Endothelial cell of umbilical vein (primary cell): ENCODE results near the gene PKHD1. TPM values are rescaled to one million over a fixed set of nuclear protein-coding genes. Genes with fewer than 3 reads are reported as not detected.

Source experiments
- BruUV-seq: library from RNA; stranded (reverse); fragments of 400-500 nt; replicated peaks from 2 replicates; lab custom pipeline; 2021; lab: Mats Ljungman, UMichigan
- CTCF ChIA-PET: fragments of 300-600, 350-600 bp; sonication (Branson Sonifier 250); formaldehyde crosslinking; loops from one replicate; lab custom pipeline; 2021; ENCODE audit warnings: antibody characterized with exemption, inconsistent platforms; lab: Charles Lee
- POLR2A ChIA-PET: fragments of 300-600, 350-600 bp; sonication (Branson Sonifier 250); formaldehyde crosslinking; loops from one replicate; lab custom pipeline; 2021; ENCODE audit warnings: antibody characterized with exemption, inconsistent platforms; lab: Charles Lee
- DNase-seq: peaks from one replicate; pipeline ENCODE4 v3.0.0-alpha.2; 2011; ENCODE audit warnings: low read depth, low spot score
- FAIRE-seq: peaks from 2 replicates; lab custom pipeline; 2011; peaks lifted over from hg19 to GRCh38; lab: Jason Lieb, UNC
- H2AFZ ChIP-seq: 2 replicates; pipeline ENCODE4 v1.6.0; 2012; ENCODE audit warnings: low read depth, low read length, control low read depth, inconsistent platforms
- H3K27ac ChIP-seq: 2 replicates; pipeline ENCODE4 v1.5.1; 2011; ENCODE audit warnings: low read depth, mild to moderate bottlenecking, control low read depth, low read length, moderate library complexity; ENCODE audit not compliant: insufficient read depth
- H3K27me3 ChIP-seq, 2 experiments: 2 replicates each; pipeline versions ENCODE4 v1.6.0 to v1.6.1; 2011; ENCODE audit warnings: low read length in 2 of 2, mixed read lengths in 1 of 2; ENCODE audit not compliant: control insufficient read depth in 2 of 2, insufficient read depth in 2 of 2
- H3K36me3 ChIP-seq, 2 experiments: 2 replicates in 1 of 2; 3 replicates in 1 of 2; pipeline ENCODE4 v1.5.1; 2011; ENCODE audit warnings: low read length in 2 of 2, mild to moderate bottlenecking in 1 of 2, moderate library complexity in 1 of 2; ENCODE audit not compliant: control insufficient read depth in 2 of 2, insufficient read depth in 2 of 2; ENCODE audit errors: extremely low read depth in 1 of 2
- H3K4me1 ChIP-seq: 3 replicates; pipeline ENCODE4 v1.5.1; 2011; ENCODE audit warnings: mild to moderate bottlenecking, low read length; ENCODE audit not compliant: control insufficient read depth, insufficient read depth; ENCODE audit errors: extremely low read depth
- H3K4me2 ChIP-seq: 2 replicates; pipeline ENCODE4 v1.6.1; 2011; ENCODE audit warnings: low read length, control low read depth, mixed read lengths; ENCODE audit not compliant: insufficient read depth
- H3K4me3 ChIP-seq, 3 experiments: fragments of 200-600 bp in 1 of 3; sonication (generic), shearing (Covaris generic) in 1 of 3; replicated peaks in 1 of 3; 2 replicates each; pipeline ENCODE4 v1.5.1; 2011 to 2016; ENCODE audit warnings: control low read depth in 3 of 3, low read length in 3 of 3, mild to moderate bottlenecking in 2 of 3, inconsistent platforms in 1 of 3, low read depth in 1 of 3, moderate library complexity in 1 of 3; ENCODE audit not compliant: insufficient read depth in 1 of 3
- H3K79me2 ChIP-seq: 2 replicates; pipeline ENCODE4 v1.6.0; 2012; ENCODE audit warnings: low read length, inconsistent platforms; ENCODE audit not compliant: control insufficient read depth, insufficient read depth
- H3K9ac ChIP-seq: replicated peaks from 2 replicates; pipeline ENCODE3; 2011; ENCODE audit warnings: low read length, control low read depth; ENCODE audit not compliant: insufficient read depth; ENCODE audit errors: extremely low read depth
- H3K9me1 ChIP-seq: replicated peaks from 3 replicates; pipeline ENCODE4 v1.6.0; 2011; ENCODE audit warnings: mild to moderate bottlenecking, low read length; ENCODE audit not compliant: control insufficient read depth, insufficient read depth; ENCODE audit errors: extremely low read depth
- H3K9me3 ChIP-seq: replicated peaks from 2 replicates; pipeline ENCODE4 v1.5.1; 2012; ENCODE audit warnings: low read length, inconsistent platforms; ENCODE audit not compliant: control insufficient read depth, insufficient read depth
- H4K20me1 ChIP-seq: replicated peaks from 2 replicates; pipeline ENCODE3; 2011; ENCODE audit warnings: mild to moderate bottlenecking, low read length; ENCODE audit not compliant: control insufficient read depth, insufficient read depth; ENCODE audit errors: extremely low read depth
- EZH2 ChIP-seq: IDR thresholded peaks from 2 replicates; pipeline ENCODE4 v1.6.1; 2012; ENCODE audit warnings: borderline replicate concordance, low read depth, mild to moderate bottlenecking, moderate library complexity, low read length, inconsistent platforms; ENCODE audit not compliant: severe bottlenecking
- FOS ChIP-seq: IDR thresholded peaks from 2 replicates; pipeline ENCODE4 v1.6.1; 2011; ENCODE audit warnings: mild to moderate bottlenecking, low read length, moderate library complexity, borderline replicate concordance; ENCODE audit not compliant: insufficient read depth
- GATA2 ChIP-seq: IDR thresholded peaks from 2 replicates; pipeline ENCODE4 v1.7.0; 2011; ENCODE audit warnings: low read depth, mild to moderate bottlenecking, moderate library complexity, mixed read lengths, low read length; ENCODE audit not compliant: insufficient read length, insufficient read depth
- JUN ChIP-seq: IDR thresholded peaks from 2 replicates; pipeline ENCODE4 v1.6.1; 2011; ENCODE audit warnings: borderline replicate concordance, low read depth; ENCODE audit not compliant: insufficient read length, insufficient read depth
- MYC ChIP-seq: IDR thresholded peaks from one replicate; pipeline ENCODE4 v1.6.1; 2011; ENCODE audit warnings: mild to moderate bottlenecking, low read depth, low read length
- POLR2A ChIP-seq: IDR thresholded peaks from 2 replicates; pipeline ENCODE4 v1.6.1; 2012; ENCODE audit warnings: low read depth, mild to moderate bottlenecking, control low read depth, low read length
- POLR2AphosphoS5 ChIP-seq: IDR thresholded peaks from 2 replicates; pipeline ENCODE4 v1.6.1; 2012; ENCODE audit warnings: low read depth, mild to moderate bottlenecking, control low read depth, low read length, moderate library complexity; ENCODE audit not compliant: insufficient read depth
- dilution Hi-C: fragments of 300-500 bp; cut with MboI; formaldehyde crosslinking; loops from one replicate; pipeline ENCODE4 v1.15.0; 2019; ENCODE audit warnings: low sequenced_read_pairs; ENCODE audit not compliant: extremely low pct_ligation_motif_present
- intact Hi-C: fragments of 100-400 bp; cut with micrococcal nuclease; formaldehyde crosslinking; loops from one replicate; pipeline ENCODE4 v1.10.0; 2022
- polyA plus RNA-seq, 4 experiments: library from polyadenylated mRNA; depleted of rRNA in 3 of 4; stranded (reverse) in 3 of 4; unstranded in 1 of 4; fragments of >200 nt; gene quantifications; 2 replicates each; pipeline versions ENCODE4 v1.2.1 to v1.2.3, GENCODE V29; 2011 to 2012; ENCODE audit warnings: missing spikeins in 1 of 4
- total RNA-seq: library from RNA; stranded (reverse); gene quantifications from 2 replicates; pipeline ENCODE4 v1.2.3, GENCODE V29; 2021
- TF ChIP-seq, protein P1 (sequence below): IDR thresholded peaks from 2 replicates; pipeline ENCODE4 v1.6.1; 2011; ENCODE audit not compliant: insufficient read depth, insufficient read length
- TF ChIP-seq, protein P2 (sequence below), 2 donors: IDR thresholded peaks; 1 replicate in 1 of 2; 2 replicates in 1 of 2; pipeline ENCODE4 v1.5.1; 2011; ENCODE audit warnings: low read length in 2 of 2, mild to moderate bottlenecking in 2 of 2, moderate library complexity in 2 of 2, control low read depth in 1 of 2, inconsistent platforms in 1 of 2, low read depth in 1 of 2; ENCODE audit not compliant: insufficient read depth in 1 of 2; ENCODE audit errors: extremely low read depth in 1 of 2

PKHD1 gene
- total and polyA plus RNA-seq, 2 donors (not counting 3 experiments of a cell fraction or from before 2014, with no cell fraction given) = not detected

DNA sequence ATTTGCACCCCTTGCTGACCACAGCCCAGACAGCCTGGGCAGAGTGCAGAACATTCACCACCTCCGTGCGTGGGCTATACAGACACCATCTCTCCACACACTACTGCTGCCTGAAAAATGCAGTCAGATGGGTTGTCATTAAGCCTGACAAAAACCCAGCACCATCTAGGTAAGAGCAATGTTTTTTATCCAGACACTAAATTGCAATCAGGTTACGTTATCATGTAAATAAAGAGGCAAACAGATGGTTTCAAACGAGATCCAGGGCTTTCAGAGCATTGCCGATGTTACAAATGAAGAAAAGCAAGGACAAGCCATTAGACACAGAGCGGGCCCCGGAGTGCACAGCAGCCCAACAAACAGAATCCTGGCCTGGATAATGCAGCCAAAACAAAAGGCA, 269.6 kb downstream of the PKHD1 start:
- CTCF ChIA-PET = no interaction called here
- dilution Hi-C loops = no loop called here
- intact Hi-C loops = no loop called here

DNA sequence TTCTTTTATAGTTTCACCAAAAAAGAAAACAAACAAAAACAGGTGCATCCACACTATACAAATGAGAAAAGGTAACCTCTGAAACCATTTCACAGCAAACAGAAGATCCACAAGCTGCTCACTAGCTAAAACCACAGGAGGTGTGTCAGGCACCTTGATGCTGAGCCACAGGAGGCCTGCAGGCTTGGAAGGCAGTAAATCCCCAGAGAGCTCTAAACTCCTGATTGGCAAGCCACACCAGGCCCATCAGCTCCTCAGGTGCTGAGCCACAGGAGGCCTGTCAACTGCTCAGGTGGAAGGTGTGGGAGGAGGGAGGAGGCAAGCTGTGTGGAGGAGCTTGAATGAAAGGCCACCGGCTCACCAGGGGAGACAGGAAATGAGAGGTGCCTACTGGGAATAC, 273.0 kb downstream of the PKHD1 start:
- CTCF ChIA-PET = no interaction called here
- H3K4me2 ChIP-seq = no peak overlapping the region
- no peak overlapping the region for H2AFZ ChIP-seq
- no peaks in the 10 kb centered on the region for H3K79me2 ChIP-seq
- H3K9me1 ChIP-seq = no peaks in the 10 kb centered on the region
- H3K27me3 ChIP-seq = no peaks in the 10 kb centered on the region
- intact Hi-C loops = no loop called here
- TF ChIP-seq POLR2A (no peak), EZH2 (no peak), JUN (no peak), POLR2AphosphoS5 (no peak), MYC (no peak), FOS (no peak), GATA2 (no peak)
- TF ChIP-seq, protein P1, sequence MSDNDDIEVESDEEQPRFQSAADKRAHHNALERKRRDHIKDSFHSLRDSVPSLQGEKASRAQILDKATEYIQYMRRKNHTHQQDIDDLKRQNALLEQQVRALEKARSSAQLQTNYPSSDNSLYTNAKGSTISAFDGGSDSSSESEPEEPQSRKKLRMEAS = no peak
- TF ChIP-seq, protein P2, sequence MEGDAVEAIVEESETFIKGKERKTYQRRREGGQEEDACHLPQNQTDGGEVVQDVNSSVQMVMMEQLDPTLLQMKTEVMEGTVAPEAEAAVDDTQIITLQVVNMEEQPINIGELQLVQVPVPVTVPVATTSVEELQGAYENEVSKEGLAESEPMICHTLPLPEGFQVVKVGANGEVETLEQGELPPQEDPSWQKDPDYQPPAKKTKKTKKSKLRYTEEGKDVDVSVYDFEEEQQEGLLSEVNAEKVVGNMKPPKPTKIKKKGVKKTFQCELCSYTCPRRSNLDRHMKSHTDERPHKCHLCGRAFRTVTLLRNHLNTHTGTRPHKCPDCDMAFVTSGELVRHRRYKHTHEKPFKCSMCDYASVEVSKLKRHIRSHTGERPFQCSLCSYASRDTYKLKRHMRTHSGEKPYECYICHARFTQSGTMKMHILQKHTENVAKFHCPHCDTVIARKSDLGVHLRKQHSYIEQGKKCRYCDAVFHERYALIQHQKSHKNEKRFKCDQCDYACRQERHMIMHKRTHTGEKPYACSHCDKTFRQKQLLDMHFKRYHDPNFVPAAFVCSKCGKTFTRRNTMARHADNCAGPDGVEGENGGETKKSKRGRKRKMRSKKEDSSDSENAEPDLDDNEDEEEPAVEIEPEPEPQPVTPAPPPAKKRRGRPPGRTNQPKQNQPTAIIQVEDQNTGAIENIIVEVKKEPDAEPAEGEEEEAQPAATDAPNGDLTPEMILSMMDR (IDR thresholded peaks at IDR 0.05; ENCODE audit: extremely low read depth in 1 of 2, insufficient read depth in 1 of 2, low read depth in 1 of 2, low read length in 2 of 2) = no peak
- no peak overlapping the region for H3K9ac ChIP-seq
- H3K4me1 ChIP-seq = no peaks in the 10 kb centered on the region
- dilution Hi-C loops = no loop called here
- no peaks in the 10 kb centered on the region for H3K9me3 ChIP-seq
- FAIRE-seq (no peak), DNase-seq (no peak)
- no TSS peak for BruUV-seq
- POLR2A ChIA-PET = no interaction called here
- no peak overlapping the region for H3K4me3 ChIP-seq
- H3K36me3 ChIP-seq = no peaks in the 10 kb centered on the region
- no peaks in the 10 kb centered on the region for H4K20me1 ChIP-seq
- H3K27ac ChIP-seq = no peak overlapping the region

More for the DNA sequence above, 269.6 kb downstream of the PKHD1 start:
- Histone ChIP-seq H3K4me3 (no peak overlapping the region), H3K4me1 (no peaks in the 10 kb centered on the region), H3K4me2 (no peak overlapping the region), H3K9ac (no peak overlapping the region), H2AFZ (no peak overlapping the region), H3K9me3 (no peaks in the 10 kb centered on the region), H3K27ac (no peak overlapping the region), H3K27me3 (no peaks in the 10 kb centered on the region), H4K20me1 (no peaks in the 10 kb centered on the region), H3K36me3 (no peaks in the 10 kb centered on the region), H3K9me1 (no peaks in the 10 kb centered on the region), H3K79me2 (no peaks in the 10 kb centered on the region)
- POLR2A ChIA-PET = no interaction called here
- no TSS peak for BruUV-seq
- DNase-seq (no peak), FAIRE-seq (no peak)
- no peak for TF ChIP-seq GATA2
